Erythroblast (primary cell): ENCODE results near the gene RMND1.
A peak's percentile ranks its signal among the peaks of the same experiment; 100 is the strongest.

Experiments
- DNase-seq, 2 experiments: peaks; one replicate each; lab custom pipeline; 2025; lab: John Stamatoyannopoulos, UW
- GATA1 ChIP-seq: IDR thresholded peaks from 2 replicates; pipeline ENCODE4 v1.6.1; 2011; ENCODE audit warnings: low read depth, mild to moderate bottlenecking, control low read depth, low read length, moderate library complexity
- POLR2A ChIP-seq: IDR thresholded peaks from 2 replicates; pipeline ENCODE4 v1.6.1; 2011; ENCODE audit warnings: mild to moderate bottlenecking, low read length

The RMND1 gene, protein sequence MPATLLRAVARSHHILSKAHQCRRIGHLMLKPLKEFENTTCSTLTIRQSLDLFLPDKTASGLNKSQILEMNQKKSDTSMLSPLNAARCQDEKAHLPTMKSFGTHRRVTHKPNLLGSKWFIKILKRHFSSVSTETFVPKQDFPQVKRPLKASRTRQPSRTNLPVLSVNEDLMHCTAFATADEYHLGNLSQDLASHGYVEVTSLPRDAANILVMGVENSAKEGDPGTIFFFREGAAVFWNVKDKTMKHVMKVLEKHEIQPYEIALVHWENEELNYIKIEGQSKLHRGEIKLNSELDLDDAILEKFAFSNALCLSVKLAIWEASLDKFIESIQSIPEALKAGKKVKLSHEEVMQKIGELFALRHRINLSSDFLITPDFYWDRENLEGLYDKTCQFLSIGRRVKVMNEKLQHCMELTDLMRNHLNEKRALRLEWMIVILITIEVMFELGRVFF

DNA sequence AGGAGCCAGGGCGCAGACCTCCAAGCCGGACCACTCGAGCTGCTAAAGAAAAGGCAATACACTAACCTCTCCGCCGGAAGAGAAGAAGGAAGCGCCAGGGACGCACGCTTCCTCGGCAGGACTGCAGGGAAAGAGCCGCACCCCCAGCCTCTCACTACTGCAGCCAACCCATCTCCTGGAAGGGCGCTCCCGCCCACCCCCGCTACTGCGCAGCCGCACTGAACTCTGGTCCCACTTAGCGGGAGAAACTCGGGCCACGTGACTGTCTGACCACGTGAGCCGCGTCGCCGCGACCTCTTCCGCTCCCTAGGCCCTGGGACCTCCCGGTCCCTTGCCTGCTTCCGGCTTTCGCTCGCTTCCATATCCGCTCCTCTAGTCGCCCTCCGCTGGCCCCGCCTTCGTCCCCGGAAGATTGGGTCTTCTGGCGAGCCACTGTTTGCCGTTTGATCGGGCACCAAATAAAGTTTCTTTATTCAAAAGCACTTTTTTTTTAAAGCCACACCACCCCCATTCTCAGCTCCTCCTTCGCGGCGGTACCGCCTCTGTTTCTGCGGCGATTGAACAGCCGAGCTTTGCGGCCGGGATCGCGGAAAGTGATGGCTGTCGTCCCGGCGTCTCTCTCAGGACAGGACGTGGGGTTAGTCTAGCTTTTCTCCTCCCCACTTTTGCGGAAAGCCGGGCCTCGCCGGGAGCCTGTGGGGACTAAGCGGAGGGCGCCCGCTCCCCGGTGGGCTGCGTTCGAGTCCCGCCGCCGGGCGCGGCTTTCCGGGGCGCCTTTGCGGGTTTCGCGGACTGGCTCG lies at the start of gene RMND1:
Gene RMND1 (minus strand): TSS at position 177 of the 800 bp plus-strand sequence. CDS start 6,315 bp downstream, outside the sequence.
- peak; percentile 100 for DNase-seq
- TF ChIP-seq POLR2A (peak; percentile 80), GATA1 (no peak)

DNA sequence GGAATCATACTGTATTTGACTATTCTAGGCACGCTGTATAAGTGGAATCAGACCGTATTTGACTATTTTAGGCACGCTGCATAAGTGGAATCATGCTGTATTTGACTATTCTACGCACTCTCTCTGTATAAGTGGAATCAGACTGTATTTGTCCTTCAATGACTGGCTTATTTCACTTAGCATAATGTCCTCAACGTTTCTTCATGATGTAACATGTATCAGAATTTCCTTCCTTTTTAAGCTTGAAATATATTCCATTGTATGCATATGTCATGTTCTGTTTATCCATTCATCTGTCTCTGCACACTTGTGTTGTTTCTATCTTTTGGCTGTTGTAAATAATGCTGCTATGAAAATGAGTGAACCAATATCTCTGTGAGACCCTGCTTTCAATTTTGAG lies 47.6 kb upstream of the RMND1 start:
- TF ChIP-seq POLR2A, result no peak
- no peak for DNase-seq

DNA sequence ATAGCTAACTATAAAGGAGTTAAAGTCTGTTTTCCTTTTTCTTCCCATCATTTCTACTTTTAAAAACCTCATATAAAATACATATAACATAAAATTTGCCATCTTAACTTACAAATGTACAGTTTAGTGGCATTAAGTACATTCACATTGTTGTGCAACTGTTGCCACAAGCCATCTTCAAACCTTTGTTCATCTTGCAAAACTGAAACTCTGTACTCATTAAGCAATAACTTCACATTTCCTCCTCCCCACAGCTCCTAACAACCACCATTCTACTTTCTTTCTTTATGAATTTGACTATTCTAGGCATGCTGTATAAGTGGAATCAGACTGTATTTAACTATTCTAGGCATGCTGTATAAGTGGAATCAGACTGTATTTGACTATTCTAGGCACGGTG lies 46.4 kb upstream of the RMND1 start:
- no peak for DNase-seq
- TF ChIP-seq POLR2A (no peak), GATA1 (no peak)

DNA sequence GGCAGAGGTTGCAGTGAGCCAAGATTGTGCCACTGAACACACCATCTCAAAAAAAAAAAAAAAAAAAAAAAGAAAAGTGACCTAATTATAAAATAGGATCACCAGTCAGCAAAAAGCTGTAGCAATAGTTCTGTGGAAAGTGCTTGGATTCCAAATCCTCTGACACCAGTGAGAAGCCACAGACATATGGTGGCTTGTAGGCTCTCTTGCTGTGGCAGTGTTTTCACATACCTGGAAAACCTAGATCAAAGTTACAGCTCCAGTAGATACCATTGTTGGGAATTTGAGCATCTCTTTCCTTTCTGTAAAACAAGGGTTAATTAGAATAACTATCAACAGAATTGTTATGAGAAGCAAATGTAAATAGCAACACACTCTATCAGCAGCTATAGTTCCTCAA lies 46.0 kb upstream of the RMND1 start:
- no peak for TF ChIP-seq POLR2A
- no peak for TF ChIP-seq GATA1
- DNase-seq, result no peak

DNA sequence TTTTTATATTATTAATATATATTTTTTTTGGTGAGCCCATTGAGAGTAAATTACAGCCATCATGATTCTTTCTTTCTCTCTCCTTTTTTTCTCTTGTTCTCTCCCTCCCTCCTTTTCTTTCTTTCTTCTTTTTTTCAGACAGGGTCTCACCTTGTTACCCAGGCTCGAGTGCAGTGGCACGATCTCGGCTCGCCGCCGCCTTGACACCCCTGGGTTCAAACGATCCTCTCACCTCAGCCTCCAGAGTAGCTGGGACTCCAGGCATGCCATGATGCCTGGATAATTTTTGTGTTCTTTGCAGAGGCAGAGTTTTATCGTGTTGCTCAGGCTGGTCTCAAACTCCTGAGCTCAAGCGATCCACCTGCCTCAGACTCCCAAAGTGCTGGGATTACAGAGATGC lies 43.5 kb upstream of the RMND1 start:
- no peak for TF ChIP-seq POLR2A
- TF ChIP-seq GATA1, result no peak
- no peak for DNase-seq

DNA sequence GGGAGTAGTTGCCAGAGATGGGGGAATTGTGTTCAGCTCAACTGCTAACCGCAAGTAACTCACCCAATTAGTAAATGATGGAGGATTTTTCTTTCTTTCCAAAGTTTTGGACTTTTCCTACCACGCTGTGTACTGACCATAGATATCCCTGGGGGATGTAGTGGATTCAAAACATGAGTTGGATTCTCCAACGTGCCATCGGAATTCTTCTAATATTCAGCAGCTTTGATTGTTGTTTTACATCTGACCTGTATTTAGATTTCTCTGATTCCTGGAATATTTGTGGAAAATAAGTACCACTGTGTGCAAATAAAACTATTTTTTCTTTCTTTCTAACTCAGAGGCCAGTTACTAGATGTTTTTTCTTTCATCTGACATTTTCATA lies 43.0 kb upstream of the RMND1 start:
- TF ChIP-seq GATA1 (no peak), POLR2A (no peak)
- DNase-seq, result no peak

DNA sequence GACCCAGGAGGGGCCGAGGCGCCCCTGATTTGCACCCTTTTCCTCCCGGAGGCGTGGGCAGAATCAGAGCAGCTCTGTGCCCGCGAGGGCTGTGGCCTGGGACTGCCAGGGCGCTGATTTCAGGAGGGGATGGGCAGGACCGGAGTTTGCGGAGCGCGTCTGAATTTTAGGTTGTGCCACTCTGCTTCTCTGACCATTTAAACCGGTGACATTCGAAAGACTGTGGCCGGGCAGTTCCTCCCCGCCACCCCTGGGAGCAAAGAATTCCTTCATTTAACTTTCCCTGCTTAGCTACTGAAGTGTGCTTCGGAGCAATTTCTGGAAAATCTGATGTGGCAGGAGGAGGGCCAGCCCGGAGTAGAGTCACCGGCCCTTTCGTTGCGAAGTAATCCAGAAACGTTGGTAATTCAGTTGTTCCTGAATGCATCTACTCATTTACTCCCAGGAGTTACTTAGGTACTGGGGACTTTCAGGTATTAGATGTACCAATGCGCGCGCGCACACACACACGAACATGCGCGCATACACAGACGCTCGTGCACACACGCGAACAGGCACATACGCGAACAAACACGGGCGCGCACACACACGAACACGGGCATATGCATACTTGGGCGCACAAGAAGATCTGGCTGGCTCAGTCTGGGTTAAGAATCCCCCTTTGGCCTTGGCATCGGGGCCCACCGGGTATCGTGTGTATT lies 42.5 kb upstream of the RMND1 start:
- DNase-seq, result peak in 1 of 2 experiments; percentile 4

DNA sequence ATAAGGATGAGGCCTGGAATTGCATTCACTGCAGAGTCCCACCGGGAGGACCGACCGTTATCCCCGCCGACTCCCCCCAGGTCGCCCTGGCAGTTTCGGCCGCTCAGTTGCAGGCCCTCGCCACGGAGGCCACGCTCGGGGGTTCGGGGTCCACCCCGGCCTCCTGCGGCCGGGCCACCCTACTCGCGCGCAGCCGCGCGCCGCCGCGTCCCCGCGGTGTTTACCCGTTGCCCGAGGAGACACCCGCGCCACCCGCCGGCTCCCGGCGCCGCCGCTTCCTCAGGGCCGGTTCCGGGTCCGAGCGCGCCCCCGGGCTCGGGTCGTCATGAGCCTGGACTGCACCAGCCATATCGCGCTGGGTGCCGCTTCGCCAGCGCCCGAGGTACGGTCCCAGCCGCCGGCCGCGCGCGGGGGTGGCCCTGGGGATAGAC lies 41.9 kb upstream of the RMND1 start, which contains the start of gene CCDC170:
Gene CCDC170 (plus strand): TSS at position 214 of the 431 bp plus-strand sequence. CDS start 112 bp downstream, at position 326.
- TF ChIP-seq GATA1 (no peak), POLR2A (no peak)
- no peak for DNase-seq

More for the DNA sequence above, 42.5 kb upstream of the RMND1 start:
- no peak for TF ChIP-seq GATA1
- no peak for TF ChIP-seq POLR2A

DNA sequence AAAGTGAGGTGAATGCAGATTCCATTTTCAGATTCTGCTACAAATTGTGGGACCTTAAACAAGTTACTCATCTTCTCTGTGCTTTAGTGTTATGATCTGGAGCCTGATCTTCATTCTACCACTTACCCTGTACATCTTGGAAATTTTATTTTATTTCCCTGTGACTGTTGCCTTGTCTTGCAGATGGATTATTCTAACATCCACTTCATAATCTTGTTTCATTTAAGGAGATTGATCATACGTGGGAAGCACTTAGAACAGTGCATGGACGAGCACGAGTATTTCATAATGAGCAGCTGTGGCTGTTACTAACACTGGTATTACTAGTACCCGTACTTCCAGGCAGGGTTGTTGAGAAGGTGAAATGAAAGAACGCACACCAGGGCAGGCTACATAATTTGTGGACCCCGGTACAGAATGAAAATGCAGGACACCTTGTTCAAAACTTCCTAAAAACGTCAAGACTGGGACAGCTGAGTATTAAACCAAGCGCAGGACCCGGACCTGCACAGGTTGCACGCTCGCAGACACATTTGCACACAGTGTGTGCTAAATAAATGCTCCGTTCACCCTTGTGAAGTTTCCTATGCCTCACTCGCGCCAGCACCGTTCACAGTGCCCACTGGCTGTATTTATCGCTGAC lies 41.4 kb upstream of the RMND1 start:
- TF ChIP-seq POLR2A, result no peak
- TF ChIP-seq GATA1, result no peak
- DNase-seq, result no peak

DNA sequence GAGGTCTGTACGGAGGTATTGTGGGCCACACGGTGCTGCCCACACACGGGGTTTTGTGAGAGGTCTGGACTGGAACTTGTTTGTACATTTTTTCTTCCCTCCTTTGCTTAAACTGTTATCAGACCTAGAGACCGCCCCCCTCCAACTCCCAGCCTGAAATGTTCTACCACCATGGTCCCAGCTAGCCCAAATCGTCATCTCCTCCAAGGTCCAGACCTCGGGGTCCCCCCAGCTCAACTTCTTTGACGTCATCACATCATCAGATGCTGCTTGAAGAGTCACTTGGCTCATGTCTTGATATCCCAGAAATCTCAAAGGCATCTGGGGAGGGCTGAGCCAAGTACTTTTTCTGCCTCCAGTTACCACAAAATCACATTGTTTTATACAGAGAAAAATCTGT lies 39.1 kb upstream of the RMND1 start:
- TF ChIP-seq GATA1 (no peak), POLR2A (no peak)
- no peak for DNase-seq

DNA sequence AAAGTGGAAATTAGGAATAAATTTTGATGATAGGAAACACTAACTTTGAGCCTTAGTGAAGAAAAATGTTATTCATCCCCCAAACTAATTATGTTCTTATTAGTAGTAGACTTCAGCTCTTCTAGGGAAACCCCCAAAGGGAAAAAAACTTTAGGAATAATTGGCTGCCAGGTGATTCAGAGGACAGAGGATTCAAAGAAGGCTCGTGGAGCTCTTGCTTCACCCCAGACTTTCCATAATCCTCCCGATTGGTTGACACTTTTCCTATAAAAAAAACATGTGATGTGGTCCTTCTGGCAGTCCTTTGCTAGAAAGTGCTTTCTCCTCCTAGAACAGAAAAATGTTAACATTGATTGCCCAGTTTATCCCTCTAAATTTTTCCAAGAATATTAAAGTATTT lies 36.3 kb upstream of the RMND1 start:
- TF ChIP-seq GATA1 (no peak), POLR2A (no peak)
- DNase-seq, result no peak

DNA sequence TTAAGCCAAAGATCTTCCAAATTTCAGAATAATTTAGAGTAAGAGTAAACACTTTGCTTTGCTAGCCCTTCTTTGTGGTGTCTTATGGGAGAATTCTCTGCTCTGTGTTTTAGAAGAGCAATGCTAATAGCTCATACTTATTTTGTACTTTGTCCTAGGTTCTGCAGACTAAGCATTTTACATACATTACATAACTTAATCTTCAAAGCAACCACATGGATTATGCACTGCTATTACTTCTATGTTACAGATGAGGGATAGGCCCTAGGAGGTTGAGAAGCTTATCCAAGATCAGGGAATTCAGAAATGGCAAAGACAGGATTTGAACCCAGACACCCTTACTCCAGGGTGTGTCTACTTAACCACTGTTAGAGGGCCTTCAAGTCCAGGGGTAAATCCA lies 32.1 kb upstream of the RMND1 start:
- DNase-seq, result no peak
- TF ChIP-seq POLR2A (no peak), GATA1 (no peak)

DNA sequence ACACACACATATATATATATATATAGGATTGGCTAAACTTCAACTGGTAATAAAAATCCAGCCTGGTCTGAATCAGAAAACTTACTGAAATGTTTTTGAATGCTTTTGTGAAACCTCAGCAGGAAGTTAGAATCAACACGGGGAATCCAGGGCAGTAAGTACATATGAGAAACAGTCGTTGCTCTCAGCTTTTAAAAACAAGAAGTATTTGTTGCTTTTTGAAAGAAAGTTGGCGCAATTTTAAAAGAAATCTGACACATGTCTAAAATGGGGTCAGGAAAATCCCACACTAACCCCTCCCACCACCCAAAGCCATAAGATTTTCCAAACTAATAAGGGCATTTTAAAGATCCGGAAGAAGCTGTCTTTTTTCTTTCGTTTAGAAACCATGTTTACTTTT lies 30.4 kb upstream of the RMND1 start:
- no peak for DNase-seq

DNA sequence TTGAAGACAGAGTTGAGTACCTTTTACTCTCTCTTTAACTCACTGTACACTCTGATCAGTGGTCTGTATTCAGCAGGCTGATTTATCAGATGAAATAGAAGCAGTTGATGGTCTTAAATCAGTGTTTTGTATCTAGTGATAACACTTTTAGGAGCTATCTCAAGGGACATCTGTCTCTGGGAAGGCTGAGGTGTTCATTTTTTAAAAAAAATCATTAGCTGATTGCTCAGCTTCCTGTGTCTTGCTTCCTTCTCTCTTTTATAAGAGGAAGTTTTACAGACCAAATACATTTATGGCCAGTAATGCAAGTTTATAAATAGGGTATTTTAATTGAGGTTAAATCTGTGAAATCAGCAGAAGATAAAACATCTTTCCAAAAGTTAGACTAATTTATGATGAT lies 29.9 kb upstream of the RMND1 start:
- no peak for DNase-seq
- TF ChIP-seq POLR2A (no peak), GATA1 (no peak)

More for the DNA sequence above, 30.4 kb upstream of the RMND1 start:
- TF ChIP-seq GATA1 (no peak), POLR2A (no peak)
